Thyroid gland (tissue), 4 donors: ENCODE results near the gene PCBP3. TPM values are rescaled to one million over a fixed set of nuclear protein-coding genes. Genes with fewer than 3 reads are reported as not detected.

ENCODE experiments used
- DNase-seq, 2 donors: peaks; one replicate each; pipeline ENCODE4 v3.0.0-alpha.2; 2019
- H3K27ac ChIP-seq, 3 donors: fragments of 200-600 bp; sonication (generic); 1 replicate in 2 of 3; 2 replicates in 1 of 3; pipeline ENCODE4 v1.5.1; 2016 to 2019; ENCODE audit warnings: mild to moderate bottlenecking in 1 of 3, moderate library complexity in 1 of 3
- H3K27me3 ChIP-seq: fragments of 200-600 bp; sonication (generic); one replicate; pipeline ENCODE4 v1.5.1; 2019
- H3K36me3 ChIP-seq, 2 donors: fragments of 200-600 bp; sonication (generic); one replicate each; pipeline ENCODE4 v1.5.1; 2016 to 2019
- H3K4me1 ChIP-seq, 2 donors: fragments of 200-600 bp; sonication (generic); one replicate each; pipeline ENCODE4 v1.5.1; 2017 to 2019
- H3K4me3 ChIP-seq, 3 donors: fragments of 200-600 bp; sonication (generic); replicated peaks in 1 of 3; 1 replicate in 2 of 3; 2 replicates in 1 of 3; pipeline ENCODE4 v1.5.1; 2016; ENCODE audit warnings: mild to moderate bottlenecking in 1 of 3
- H3K9me3 ChIP-seq: fragments of 200-600 bp; sonication (generic); one replicate; pipeline ENCODE4 v1.5.1; 2017
- CTCF ChIP-seq, 6 experiments: fragments of 200-600 bp in 3 of 6; fragments of 450-650 bp in 3 of 6; sonication (generic) in 3 of 6; IDR thresholded peaks; one replicate each; pipeline ENCODE4 v1.5.1; 2016 to 2019; ENCODE audit warnings: antibody characterized with exemption in 6 of 6, mild to moderate bottlenecking in 2 of 6, inconsistent platforms in 1 of 6, moderate library complexity in 1 of 6
- POLR2A ChIP-seq, 2 donors: fragments of 450-650 bp; IDR thresholded peaks; one replicate each; pipeline ENCODE4 v1.6.1; 2017; ENCODE audit warnings: antibody characterized with exemption in 2 of 2, mild to moderate bottlenecking in 2 of 2, moderate library complexity in 1 of 2
- WGBS, 2 donors: methylation state at CpG; one replicate each; pipeline ENCODE4 v1.1.5; 2017; 5-methylcytosine and 5-hydroxymethylcytosine counted together
- intact Hi-C: fragments of 100-400 bp; cut with DNase I; formaldehyde crosslinking; loops from one replicate; pipeline ENCODE4 v1.15.1; 2023
- total RNA-seq, 4 donors: library from RNA; depleted of rRNA; stranded (reverse); fragments of >200 nt; gene quantifications; one replicate each; pipeline ENCODE4 v1.2.3, GENCODE V29; 2016

PCBP3 gene
- total RNA-seq, 4 donors from 2014 or later, result 0.33 to 0.98 (median 0.54) TPM; not detected in 1

- Histone ChIP-seq H3K4me1 (no peaks in the 10 kb centered on the region), H3K27me3 (no peaks in the 10 kb centered on the region), H3K27ac (no peak overlapping the region), H3K9me3 (no peaks in the 10 kb centered on the region), H3K4me3 (no peak overlapping the region), H3K36me3 (no peaks in the 10 kb centered on the region)
- WGBS, 2 donors, result 77 to 78% methylated on average over 15 to 20 of the region's 25 CpGs
- DNase-seq, result no peak
- intact Hi-C loops, result no loop called here
- no peak for TF ChIP-seq CTCF (IDR thresholded peaks at IDR 0.05)
- TF ChIP-seq POLR2A (IDR thresholded peaks at IDR 0.05), result no peak
These were observed 272.7 kb downstream of the PCBP3 start for GRCh38 chr21:45916011-45916840.

GRCh38 chr21:45917241-45917640 lies 273.7 kb downstream of the PCBP3 start:
- no peak for DNase-seq
- no peaks in the 10 kb centered on the region for H3K4me1 ChIP-seq
- intact Hi-C loops, result no loop called here
- H3K27ac ChIP-seq, result no peak overlapping the region
- no peaks in the 10 kb centered on the region for H3K9me3 ChIP-seq
- no peaks in the 10 kb centered on the region for H3K36me3 ChIP-seq
- TF ChIP-seq CTCF (IDR thresholded peaks at IDR 0.05) (no peak), POLR2A (IDR thresholded peaks at IDR 0.05) (no peak)
- 82 to 83% methylated on average over 11 to 13 of the region's 13 CpGs for WGBS, 2 donors
- no peak overlapping the region for H3K4me3 ChIP-seq
- H3K27me3 ChIP-seq, result no peaks in the 10 kb centered on the region

GRCh38 chr21:45918011-45918410 lies 274.5 kb downstream of the PCBP3 start:
- H3K27me3 ChIP-seq, result no peaks in the 10 kb centered on the region
- intact Hi-C loops, result no loop called here

GRCh38 chr21:45918835-45919447 lies 275.4 kb downstream of the PCBP3 start:
- intact Hi-C loops, result no loop called here

More at GRCh38 chr21:45918011-45918410, 274.5 kb downstream of the PCBP3 start:
- H3K4me3 ChIP-seq, result no peak overlapping the region
- no peaks in the 10 kb centered on the region for H3K9me3 ChIP-seq
- TF ChIP-seq POLR2A (IDR thresholded peaks at IDR 0.05) (no peak), CTCF (IDR thresholded peaks at IDR 0.05) (no peak)
- H3K36me3 ChIP-seq, result no peaks in the 10 kb centered on the region
- no peaks in the 10 kb centered on the region for H3K4me1 ChIP-seq
- H3K27ac ChIP-seq, result no peak overlapping the region
- 80 to 91% methylated on average over 6 to 11 of the region's 11 CpGs for WGBS, 2 donors
- DNase-seq, result no peak

More at GRCh38 chr21:45918835-45919447, 275.4 kb downstream of the PCBP3 start:
- H3K27me3 ChIP-seq, result no peaks in the 10 kb centered on the region
- no peak for TF ChIP-seq CTCF (IDR thresholded peaks at IDR 0.05)
- no peak for TF ChIP-seq POLR2A (IDR thresholded peaks at IDR 0.05)
- H3K4me1 ChIP-seq, result no peaks in the 10 kb centered on the region
- H3K9me3 ChIP-seq, result no peaks in the 10 kb centered on the region
- DNase-seq, result no peak
- no peak overlapping the region for H3K27ac ChIP-seq
- H3K36me3 ChIP-seq, result no peaks in the 10 kb centered on the region
- 74 to 76% methylated on average over 20 of the region's 20 CpGs for WGBS, 2 donors
- H3K4me3 ChIP-seq, result no peak overlapping the region
